Fibroblast of the aortic adventitia (primary cell): Measurements from ENCODE around the gene ELOVL5. TPM values are rescaled to one million over a fixed set of nuclear protein-coding genes. Genes with fewer than 3 reads are reported as not detected.

Experiments
- DNase-seq: peaks from one replicate; pipeline ENCODE4 v3.0.0-alpha.2; 2010; ENCODE audit warnings: low read depth
- H3K4me3 ChIP-seq: 2 replicates; pipeline ENCODE4 v1.5.1; 2011; ENCODE audit warnings: low read depth, mild to moderate bottlenecking, control low read depth, low read length, moderate library complexity
- total RNA-seq: library from RNA; depleted of rRNA; stranded (reverse); fragments of >200 nt; gene quantifications from 2 replicates; pipeline ENCODE4 v1.2.3, GENCODE V29; 2012; ENCODE audit warnings: low replicate concordance
- TF ChIP-seq, protein P1 (sequence below): IDR thresholded peaks from 2 replicates; pipeline ENCODE4 v1.5.1; 2011; ENCODE audit warnings: mild to moderate bottlenecking, low read length, control low read depth, inconsistent platforms; ENCODE audit not compliant: insufficient read depth

ELOVL5 gene
- total RNA-seq, 1 donor, result 95.1 TPM

- H3K4me3 ChIP-seq, result no peak overlapping the region
- TF ChIP-seq, protein P1, sequence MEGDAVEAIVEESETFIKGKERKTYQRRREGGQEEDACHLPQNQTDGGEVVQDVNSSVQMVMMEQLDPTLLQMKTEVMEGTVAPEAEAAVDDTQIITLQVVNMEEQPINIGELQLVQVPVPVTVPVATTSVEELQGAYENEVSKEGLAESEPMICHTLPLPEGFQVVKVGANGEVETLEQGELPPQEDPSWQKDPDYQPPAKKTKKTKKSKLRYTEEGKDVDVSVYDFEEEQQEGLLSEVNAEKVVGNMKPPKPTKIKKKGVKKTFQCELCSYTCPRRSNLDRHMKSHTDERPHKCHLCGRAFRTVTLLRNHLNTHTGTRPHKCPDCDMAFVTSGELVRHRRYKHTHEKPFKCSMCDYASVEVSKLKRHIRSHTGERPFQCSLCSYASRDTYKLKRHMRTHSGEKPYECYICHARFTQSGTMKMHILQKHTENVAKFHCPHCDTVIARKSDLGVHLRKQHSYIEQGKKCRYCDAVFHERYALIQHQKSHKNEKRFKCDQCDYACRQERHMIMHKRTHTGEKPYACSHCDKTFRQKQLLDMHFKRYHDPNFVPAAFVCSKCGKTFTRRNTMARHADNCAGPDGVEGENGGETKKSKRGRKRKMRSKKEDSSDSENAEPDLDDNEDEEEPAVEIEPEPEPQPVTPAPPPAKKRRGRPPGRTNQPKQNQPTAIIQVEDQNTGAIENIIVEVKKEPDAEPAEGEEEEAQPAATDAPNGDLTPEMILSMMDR, result no peak
- DNase-seq, result peak; percentile 35
Observed at GRCh38 chr6:53264915-53265607, 83.7 kb downstream of the ELOVL5 start.

GRCh38 chr6:53264337-53264736 lies 84.4 kb downstream of the ELOVL5 start:
- no peak for DNase-seq
- H3K4me3 ChIP-seq, result no peak overlapping the region
- TF ChIP-seq, protein P1, result no peak

DNA sequence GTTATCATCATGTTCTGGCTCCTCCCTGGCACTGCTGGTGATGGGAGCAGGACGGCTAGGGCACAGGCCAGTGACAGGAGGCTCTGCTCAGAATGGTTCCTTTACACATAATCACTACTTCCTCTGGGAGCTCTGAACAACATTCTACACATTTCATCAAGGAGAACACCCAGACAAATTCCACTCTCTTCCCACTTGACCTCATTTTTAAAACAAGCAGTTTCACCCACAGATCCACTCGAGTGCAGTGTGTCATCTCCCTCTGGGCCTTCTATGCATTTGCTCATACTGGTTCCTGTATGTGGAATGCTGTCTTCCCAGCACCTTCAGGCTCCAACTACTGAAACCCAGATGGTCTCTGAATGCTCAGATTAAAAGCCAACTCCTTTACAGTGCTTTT lies 84.8 kb downstream of the ELOVL5 start:
- no peak overlapping the region for H3K4me3 ChIP-seq
- TF ChIP-seq, protein P1, result no peak
- DNase-seq, result peak; percentile 62

DNA sequence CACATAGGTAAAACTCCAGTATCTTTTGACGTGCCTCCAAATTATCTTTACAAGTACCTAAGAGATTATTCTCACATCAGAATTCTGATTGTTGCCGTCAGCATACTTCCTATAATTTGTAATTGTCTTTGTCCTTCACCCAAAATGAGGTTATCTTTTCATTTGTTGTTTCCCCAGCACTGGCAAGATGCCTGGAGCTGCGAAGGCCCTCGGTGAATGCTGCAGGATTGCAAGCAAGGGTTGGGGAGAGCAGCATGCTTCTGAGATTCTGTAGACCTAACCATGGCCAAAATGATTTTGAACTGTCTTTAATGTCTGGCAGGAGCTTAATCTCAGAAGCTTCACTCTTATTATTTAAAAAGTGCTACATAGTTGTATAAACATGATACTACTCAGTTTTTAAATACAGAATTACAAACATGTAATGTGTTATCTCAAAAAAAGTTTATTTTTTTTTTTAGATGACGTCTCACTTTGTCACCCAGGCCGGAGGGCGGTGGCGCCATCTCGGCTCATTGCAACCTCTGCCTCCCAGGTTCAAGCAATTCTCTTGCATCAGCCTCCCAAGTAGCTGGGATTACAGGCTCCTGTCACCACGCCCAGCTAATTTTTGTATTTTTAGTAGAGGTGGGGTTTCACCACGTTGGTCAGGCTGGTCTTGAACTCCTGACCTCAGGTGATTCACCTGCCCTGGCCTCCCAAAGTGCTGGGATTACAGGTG lies 88.7 kb downstream of the ELOVL5 start:
- TF ChIP-seq, protein P1, result no peak
- H3K4me3 ChIP-seq, result no peak overlapping the region
- no peak for DNase-seq

DNA sequence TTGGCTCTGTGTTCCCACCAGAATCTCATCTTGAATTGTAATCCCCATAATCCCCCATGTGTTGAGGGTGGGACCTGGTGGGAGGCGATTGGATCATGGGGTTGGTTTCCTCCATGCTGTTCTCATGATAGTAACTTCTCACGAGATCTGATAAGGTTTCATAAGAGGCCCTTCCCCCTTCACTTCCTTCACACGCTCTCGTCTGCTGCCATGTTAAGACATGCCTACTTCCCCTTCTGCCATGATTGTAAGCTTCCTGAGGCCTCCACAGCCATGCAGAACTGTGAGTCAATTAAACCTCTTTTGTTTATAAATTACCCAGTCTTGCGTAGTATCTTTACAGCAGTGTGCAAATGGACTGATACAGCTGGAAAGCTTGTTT lies 90.0 kb downstream of the ELOVL5 start:
- DNase-seq, result no peak
- TF ChIP-seq, protein P1, result no peak
- no peak overlapping the region for H3K4me3 ChIP-seq

DNA sequence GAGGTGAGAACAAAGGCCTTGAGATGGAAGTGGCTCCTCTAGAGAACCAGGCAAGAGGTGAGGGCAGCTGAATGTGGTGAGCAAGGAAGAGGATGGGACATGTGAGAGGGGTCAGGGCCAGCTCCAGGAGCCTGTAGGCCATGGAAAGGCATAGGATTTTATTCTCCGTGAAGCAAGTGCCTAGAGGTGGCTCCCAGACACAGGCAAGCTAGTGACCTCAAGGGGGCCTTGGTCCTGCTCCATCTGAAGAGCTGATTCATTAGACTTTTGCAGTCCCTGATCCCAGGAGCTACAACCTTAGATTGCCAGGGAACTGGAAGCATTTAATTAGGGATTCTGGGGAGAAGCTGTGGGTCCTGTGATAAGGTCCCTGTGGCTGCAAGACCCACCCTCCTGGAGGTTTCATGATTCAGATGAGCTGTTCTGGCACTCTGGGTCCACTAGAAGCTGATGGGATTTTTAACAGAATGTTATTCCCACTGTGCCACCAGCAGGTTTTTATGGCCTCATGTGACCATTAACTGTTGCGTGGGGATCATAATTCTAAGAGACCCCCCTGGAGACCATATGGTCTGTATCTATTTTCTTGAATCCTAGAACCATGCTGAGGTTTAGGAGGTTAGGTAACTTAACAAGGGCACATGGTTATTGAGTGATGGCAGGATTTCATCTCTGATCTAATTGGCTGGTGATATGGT lies 90.5 kb downstream of the ELOVL5 start:
- no peak for DNase-seq
- TF ChIP-seq, protein P1, result no peak
- no peak overlapping the region for H3K4me3 ChIP-seq
